ENCODE measurements around the gene SFXN3. TPM values are rescaled to one million over a fixed set of nuclear protein-coding genes. Genes with fewer than 3 reads are reported as not detected.

The SFXN3 gene
- total RNA-seq, 1 experiment from 2014 or later: 50.5 TPM

DNA sequence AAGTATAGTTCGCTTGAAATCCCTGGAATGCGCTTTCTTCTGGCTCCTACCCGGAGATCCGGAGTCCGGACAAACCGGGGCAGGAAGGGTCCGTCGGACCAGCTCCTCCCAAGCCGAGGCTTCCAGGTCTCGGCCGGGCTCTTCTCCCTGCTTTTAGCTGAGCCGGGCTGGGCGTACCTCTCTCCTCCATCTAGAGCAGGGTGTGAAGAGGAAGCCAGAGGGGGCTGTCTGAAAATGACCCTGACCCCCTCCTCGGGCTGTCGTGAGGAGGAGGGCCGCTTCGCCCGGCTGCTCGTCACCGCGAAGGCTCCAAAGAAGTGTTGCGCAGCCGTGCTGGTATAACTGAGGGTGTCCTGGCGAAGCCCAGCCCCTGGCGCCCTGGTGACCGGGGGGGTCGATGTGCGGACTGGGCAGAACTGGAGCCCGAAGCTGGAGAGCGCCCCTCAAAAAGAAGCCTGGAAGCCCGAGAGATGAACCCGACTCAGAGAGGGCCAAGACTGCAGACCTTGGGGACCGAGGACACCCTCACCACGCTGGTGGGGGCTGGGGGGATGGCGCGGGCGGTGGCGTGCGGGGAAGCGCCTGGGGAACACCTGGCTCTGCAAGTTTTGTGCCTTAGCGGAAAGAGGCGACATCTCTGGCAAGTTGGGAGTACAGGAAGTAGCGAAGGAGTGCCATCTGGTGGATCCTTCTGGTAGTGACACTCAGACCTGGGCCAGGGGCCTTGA is 36.5 kb downstream of the SFXN3 start:
- DNase-seq (ENCODE audit: extremely low read depth, low read depth): peak; percentile 82

DNA sequence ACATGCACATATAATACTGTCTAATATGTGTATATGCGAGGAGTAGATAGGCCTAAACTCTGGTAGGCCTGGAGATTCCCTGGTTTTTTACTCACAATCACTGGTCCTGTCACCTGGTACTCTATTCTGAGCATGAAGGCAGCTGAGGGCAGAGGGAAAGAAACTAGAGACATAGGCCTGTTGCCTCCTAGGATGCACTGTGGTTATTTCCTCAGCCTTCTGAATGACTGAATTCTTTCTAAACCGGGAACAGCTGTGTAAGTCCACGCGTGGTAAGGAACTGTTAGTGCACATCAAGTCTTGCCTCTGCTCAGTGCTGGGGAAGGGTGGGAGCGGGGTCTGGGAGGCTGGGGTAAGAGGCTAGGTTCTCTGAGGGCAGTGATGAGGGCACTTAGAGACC is 38.4 kb downstream of the SFXN3 start:
- DNase-seq (ENCODE audit: extremely low read depth, low read depth): no peak

DNA sequence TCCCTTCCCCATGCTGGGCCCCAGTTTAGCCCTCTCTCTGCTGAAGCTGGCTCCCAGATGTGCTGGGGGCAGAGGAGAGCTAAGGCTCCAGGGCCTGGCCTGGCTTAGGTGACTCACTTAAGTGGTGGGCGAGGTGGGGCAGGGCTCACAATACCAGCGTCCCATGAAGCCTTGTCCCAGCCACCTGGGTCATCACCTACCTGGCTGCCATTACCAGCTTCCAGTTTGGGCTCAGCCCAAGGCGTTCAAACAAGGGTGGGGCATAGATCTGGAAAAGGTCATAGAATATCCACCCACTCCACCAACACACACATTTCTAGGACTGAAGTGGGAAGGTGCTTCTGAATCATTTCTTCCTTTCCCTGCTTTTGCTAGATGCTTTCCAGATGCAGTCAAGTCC is 39.1 kb downstream of the SFXN3 start:
- no peak for DNase-seq (ENCODE audit: extremely low read depth, low read depth)

DNA sequence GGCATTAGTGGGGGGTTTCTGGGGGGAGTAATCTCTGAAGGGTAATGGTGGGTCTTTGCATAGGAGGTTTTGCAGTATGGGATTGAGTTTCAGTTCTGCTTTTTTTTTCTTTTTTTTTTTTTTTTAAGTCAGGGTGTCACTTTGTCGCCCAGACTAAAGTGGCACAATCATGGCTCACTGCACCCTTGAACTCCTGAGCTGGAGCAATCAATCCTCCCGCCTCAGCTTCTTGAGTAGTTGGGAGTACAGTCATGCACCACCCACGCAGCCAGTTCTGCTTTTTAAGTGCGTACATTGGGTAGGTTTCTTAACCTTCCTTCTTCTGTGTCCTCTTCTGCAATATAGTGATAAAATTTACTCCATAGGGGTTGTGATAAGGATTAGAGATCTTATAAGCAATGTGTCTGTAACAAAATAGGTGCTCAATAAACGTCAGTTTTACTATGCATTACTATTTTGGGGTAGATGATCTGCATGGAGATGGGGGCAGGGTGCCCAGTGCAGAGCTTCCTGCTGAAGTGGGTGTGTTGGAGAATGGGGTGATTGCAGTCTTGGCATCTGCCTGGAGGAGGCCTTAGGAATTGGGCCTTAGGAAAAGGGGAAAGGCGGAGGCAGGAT is 40.3 kb downstream of the SFXN3 start:
- DNase-seq (ENCODE audit: extremely low read depth, low read depth): no peak

DNA sequence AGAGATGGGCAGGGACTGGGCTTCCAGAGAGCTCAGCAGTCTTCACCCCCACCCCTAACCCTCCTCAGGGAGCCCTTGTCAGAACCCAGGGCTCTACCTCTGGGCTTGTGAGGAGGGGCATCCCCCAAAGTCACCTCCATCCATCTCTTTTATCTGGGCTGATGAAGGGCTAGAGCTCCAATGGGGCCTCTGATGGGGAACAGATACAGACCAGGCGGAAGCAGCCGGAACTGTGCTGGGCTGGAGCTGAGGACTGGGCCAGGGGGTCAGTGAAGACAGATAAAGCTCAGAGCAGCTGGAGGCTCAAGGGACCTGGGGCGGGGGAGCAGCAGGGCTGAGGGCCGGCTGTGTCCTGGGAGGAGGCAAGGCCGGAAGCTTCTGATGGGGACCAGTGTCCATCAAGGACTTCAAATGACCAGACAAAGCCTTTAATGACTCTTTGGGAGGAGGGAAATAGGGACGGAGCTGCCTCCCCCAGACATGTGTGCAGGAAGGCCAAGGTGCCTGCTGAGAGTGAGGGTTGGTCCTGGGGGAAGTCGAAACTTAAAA is 40.9 kb downstream of the SFXN3 start:
- DNase-seq (ENCODE audit: extremely low read depth, low read depth): no peak

DNA sequence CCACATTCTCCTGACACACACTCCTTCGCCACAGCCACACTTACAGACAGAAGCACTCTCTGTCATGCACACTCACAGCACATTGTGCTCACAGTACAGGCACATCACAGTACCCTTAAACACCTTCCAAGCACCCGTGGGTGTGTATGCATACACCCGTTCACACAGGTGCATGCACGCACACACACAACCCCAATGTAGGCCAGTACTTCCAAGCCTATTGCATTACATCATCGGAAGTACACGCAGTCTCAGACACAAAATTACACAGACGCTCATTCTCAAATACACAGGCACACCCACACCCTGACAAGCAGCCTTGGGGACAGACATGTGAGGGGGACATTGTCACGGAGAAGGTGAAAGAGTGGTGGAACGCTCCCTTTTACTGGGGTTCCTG is 41.9 kb downstream of the SFXN3 start:
- no peak for DNase-seq (ENCODE audit: extremely low read depth, low read depth)

DNA sequence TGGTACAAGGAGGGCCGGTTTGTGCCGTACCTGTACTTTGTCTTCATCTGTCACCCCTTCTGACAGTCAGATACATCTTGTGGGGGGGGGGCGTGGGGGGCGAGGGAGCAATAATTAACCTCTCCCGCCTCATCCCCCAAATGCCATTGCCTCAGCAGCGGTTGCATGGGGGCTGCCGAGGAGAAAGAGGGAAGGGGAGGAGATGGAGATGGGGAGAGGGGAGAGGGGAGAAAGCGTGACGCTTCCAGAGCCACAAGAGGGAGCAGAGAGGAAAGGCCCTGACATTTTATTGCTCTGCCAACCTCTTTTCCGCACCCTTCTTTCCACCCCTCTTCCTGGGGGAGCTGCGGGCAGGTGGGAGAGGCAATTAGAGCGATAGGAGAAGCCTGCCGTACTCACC is 42.6 kb downstream of the SFXN3 start:
- no peak for DNase-seq (ENCODE audit: extremely low read depth, low read depth)

DNA sequence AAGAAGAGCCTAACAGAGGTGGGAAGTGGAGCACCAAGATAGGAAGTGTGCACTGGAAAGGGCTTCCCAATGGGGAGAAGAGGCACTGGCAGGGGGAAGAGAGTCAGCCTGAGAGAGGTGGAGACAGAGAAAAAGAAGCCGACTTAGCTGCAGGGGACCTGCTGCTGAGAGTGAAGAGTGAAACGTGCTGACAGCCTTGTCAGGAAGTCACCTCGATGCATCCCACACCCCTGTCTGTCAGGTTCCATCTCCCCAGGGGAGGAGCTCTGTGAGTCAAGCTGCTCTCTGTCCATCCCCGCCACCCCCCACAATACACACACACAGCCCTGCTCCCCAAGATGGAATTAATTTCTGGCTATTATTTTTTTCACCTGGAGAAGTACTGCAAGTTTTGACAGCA is 44.7 kb downstream of the SFXN3 start:
- no peak for DNase-seq (ENCODE audit: extremely low read depth, low read depth)

DNA sequence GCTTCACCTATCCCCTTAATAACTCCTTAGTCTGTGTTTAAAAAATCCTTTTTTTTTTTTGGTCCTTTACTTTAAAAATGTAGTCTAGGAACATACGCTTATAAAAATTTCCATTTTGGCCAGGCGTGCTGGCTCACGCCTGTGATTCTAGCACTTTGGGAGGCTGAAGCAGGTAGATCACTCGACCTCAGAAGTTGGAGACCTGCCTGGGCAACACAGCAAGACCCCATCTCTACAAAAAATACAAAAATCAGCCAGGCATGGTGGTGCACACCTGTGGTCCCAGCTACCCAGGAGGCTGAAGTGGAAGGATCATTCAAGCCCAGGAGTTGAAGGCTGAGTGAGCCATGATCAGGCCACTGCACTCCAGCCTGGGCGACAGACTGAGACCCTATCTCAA is 45.6 kb downstream of the SFXN3 start:
- DNase-seq (ENCODE audit: extremely low read depth, low read depth): no peak

DNA sequence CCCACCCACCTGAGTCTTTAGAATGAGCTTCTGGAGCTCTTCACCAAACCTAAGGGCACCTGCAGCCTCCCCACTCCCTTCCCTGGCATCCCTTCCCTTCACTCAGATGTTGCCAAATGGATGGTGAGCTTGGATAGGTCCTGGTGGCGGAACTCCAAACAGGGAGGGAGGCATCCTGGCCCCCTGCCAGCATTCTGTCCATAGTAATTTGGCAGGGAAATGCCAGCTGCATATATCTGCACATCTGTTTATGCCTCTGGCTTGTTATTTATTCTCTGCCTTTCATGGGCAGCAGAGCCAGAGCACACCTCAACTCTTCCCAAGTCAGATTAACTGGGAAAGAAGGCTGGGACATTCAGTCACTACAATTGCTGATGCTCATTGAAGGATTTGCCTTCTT is 48.8 kb downstream of the SFXN3 start:
- no peak for DNase-seq (ENCODE audit: extremely low read depth, low read depth)

DNA sequence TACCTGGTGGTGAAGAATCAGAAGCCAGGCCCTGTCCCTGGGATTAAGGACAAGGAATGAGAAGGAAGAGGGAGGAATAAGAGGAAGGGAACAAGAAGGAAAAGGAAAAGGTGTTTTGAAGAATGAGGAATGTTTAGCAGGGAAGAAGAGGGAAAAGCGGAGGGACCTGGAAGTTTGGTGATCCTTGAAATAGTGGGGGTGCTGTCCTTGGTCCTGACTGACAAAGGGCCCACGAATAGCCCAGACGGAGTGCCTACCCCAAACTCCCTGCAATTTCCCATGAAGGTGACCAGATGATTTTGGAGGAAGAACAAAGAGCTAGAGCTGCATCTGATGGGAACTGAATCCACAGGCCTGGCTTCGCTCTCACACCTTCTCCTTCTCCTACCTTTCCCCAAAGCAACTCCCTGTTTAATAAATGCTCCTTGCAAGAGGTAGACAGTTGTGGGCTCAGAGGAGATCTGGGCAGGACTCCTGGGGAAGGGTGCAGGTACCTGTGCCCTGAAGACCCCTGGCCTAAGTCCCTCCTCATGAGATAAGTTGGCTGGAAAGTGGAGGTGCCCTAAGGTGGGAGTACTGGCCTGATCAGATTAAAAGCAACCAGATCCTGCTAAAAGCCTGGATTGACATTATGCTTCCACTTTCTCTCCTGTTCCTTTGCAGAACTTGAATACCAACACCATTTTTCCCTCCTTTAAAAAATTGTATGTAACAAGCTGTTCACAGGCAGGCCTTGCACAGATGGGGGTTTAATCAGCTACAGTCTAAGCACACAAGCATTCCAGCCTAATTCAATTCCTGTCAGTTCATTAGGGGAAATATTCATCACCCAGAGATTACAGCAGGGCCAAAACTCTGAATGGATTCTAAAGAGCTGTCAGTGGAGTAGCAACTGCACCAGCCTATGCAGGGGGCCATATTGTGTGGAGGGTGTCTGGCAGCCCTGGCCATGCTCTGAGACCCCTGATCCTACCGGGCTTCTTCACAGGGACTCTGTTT is 50.2 kb downstream of the SFXN3 start:
- DNase-seq (ENCODE audit: extremely low read depth, low read depth): no peak

DNA sequence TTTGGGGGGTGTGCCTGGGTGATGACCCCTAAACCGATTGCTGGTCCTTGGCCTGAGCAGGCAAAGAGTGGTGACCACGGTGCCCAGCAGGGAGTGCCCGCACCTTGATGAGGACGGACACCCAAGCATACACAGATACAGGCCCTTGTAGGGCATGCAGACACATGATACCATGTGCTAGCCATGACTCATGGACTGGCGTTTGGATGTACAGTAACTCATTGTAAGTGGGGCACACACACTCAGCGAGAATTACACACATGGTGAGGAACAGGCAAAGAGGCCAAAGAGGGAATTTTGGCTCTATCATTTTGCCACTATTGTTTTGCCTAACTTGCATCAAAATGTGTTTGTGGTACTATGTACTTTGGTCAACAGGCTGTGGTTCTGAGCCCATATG is 54.8 kb downstream of the SFXN3 start:
- no peak for DNase-seq (ENCODE audit: extremely low read depth, low read depth)

DNA sequence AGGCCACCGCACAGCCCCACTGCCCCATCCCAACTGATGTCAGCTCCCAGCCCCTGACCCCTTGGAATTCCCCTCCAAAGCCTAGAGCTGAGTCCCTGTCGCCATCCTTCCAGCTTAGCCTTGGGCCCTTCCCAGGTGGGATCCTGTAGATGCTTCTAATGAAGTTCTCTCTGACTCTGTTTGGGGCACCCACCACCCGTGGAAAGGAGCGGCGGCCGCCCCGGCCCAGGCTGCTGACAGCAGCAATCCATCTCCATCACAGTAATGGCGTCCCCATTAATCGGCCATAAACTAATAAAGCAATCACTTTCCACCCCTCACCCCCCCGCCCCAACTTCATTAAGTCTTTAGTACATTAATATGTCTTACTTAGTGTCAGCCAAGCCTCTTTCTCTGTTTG is 56.3 kb downstream of the SFXN3 start:
- no peak for DNase-seq (ENCODE audit: extremely low read depth, low read depth)

DNA sequence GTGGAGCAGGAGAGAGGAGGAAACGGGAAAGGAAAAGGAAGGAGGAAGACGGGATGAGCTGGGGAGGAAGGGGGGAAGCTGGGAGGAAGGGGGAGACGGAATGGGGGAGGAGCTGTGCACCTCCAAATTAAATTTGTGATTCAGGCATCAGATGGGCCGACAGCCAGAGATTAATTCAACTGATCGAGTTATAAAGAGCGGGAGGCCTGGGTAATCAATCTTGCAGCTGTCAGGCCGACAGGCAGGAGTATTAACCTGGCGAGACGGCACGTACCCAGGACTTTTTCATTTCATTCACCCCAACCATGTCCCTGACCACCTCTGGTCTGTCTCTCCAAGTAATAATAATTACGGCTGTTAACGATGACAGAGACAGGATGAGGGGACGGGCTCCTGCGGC is 56.9 kb downstream of the SFXN3 start:
- no peak for DNase-seq (ENCODE audit: extremely low read depth, low read depth)

DNA sequence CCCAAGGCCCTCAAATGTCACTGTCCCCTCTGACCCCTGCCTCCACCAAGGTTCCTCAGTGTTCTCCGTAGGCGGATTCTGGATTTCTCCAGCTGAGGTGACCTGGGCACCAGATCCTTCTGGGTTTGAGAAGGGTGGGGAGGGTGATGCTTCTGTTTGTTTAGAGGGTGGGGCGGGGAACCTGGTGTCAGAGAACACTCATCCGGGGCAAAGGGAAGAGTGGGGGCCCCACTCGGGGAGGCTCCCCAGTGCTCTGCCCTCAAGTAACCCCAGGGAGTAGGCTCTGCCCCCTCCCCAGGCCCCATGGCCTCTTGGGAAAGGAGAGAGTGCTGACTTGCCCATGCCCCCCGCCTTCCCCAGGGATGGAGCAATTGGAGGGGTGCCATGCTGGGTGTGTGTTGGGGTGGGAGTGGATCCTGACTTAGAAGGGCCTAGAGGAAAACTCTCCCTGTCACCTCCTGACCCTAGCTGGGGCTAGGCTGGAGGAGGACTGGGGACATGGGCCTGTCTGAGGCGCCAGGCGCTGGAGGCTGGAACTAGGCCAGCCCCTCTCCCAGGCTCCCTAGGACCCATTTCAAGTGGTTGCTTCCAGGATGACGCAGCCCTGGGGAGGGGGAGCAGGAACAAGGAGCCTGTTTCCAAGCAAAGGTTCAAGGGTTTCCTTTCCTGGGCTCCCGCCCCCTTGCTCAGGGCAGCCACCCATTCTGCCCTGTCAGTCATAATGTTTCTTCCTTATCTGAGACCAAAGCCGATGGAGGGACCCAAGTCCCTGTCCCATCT is 58.7 kb downstream of the SFXN3 start:
- no peak for DNase-seq (ENCODE audit: extremely low read depth, low read depth)

DNA sequence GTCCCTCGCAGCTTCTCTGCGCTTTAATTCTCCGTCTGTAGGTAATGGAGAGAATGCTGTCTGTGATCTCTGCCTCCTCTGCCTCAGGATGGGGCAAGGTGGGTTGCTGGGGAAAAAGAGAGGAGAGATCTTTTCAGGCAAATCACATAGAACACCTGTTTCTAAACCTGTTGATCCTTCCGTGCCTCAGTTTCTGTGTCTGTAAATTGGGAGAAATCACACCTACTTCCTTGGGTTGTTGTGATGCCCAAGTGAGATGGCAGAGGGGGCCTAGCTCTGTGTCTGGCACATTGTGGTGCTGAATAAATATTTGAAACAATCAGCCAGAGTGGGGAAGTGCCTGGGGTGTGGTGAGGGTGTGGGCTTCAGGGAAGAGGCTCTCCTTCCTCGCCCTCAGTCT is 59.6 kb downstream of the SFXN3 start:
- DNase-seq (ENCODE audit: extremely low read depth, low read depth): no peak
